Endothelial cell of umbilical vein (primary cell): ENCODE results near the gene GPD1.

Experiments
- CTCF ChIP-seq, 2 donors: IDR thresholded peaks; 1 replicate in 1 of 2; 2 replicates in 1 of 2; pipeline ENCODE4 v1.5.1; 2011; ENCODE audit warnings: low read length in 2 of 2, mild to moderate bottlenecking in 2 of 2, moderate library complexity in 2 of 2, control low read depth in 1 of 2, inconsistent platforms in 1 of 2, low read depth in 1 of 2; ENCODE audit not compliant: insufficient read depth in 1 of 2; ENCODE audit errors: extremely low read depth in 1 of 2
- EZH2 ChIP-seq: IDR thresholded peaks from 2 replicates; pipeline ENCODE4 v1.6.1; 2012; ENCODE audit warnings: borderline replicate concordance, low read depth, mild to moderate bottlenecking, moderate library complexity, low read length, inconsistent platforms; ENCODE audit not compliant: severe bottlenecking
- JUN ChIP-seq: IDR thresholded peaks from 2 replicates; pipeline ENCODE4 v1.6.1; 2011; ENCODE audit warnings: borderline replicate concordance, low read depth; ENCODE audit not compliant: insufficient read length, insufficient read depth
- MAX ChIP-seq: IDR thresholded peaks from 2 replicates; pipeline ENCODE4 v1.6.1; 2011; ENCODE audit not compliant: insufficient read depth, insufficient read length
- MYC ChIP-seq: IDR thresholded peaks from one replicate; pipeline ENCODE4 v1.6.1; 2011; ENCODE audit warnings: mild to moderate bottlenecking, low read depth, low read length
- POLR2A ChIP-seq: IDR thresholded peaks from 2 replicates; pipeline ENCODE4 v1.6.1; 2012; ENCODE audit warnings: low read depth, mild to moderate bottlenecking, control low read depth, low read length
- POLR2AphosphoS5 ChIP-seq: IDR thresholded peaks from 2 replicates; pipeline ENCODE4 v1.6.1; 2012; ENCODE audit warnings: low read depth, mild to moderate bottlenecking, control low read depth, low read length, moderate library complexity; ENCODE audit not compliant: insufficient read depth

GRCh38 chr12:50060120-50060468, 43.7 kb upstream of the GPD1 start:
- no peak for TF ChIP-seq CTCF (IDR thresholded peaks at IDR 0.05; ENCODE audit: extremely low read depth in 1 of 2, insufficient read depth in 1 of 2, low read depth in 1 of 2, low read length in 2 of 2)
- no peak for TF ChIP-seq POLR2AphosphoS5
- no peak for TF ChIP-seq EZH2
- no peak for TF ChIP-seq POLR2A
- TF ChIP-seq MYC: no peak
- no peak for TF ChIP-seq MAX
- no peak for TF ChIP-seq JUN
